ENCODE data around the gene RAB18. TPM values are rescaled to one million over a fixed set of nuclear protein-coding genes. Genes with fewer than 3 reads are reported as not detected.
"Not testable (repeated sequence)": the region's sequence is repeated elsewhere in the genome, so short reads cannot be mapped to it uniquely, and the experiment has no call there.

RAB18 gene
- total RNA-seq, 1 experiment from 2014 or later = 40.9 TPM

DNA sequence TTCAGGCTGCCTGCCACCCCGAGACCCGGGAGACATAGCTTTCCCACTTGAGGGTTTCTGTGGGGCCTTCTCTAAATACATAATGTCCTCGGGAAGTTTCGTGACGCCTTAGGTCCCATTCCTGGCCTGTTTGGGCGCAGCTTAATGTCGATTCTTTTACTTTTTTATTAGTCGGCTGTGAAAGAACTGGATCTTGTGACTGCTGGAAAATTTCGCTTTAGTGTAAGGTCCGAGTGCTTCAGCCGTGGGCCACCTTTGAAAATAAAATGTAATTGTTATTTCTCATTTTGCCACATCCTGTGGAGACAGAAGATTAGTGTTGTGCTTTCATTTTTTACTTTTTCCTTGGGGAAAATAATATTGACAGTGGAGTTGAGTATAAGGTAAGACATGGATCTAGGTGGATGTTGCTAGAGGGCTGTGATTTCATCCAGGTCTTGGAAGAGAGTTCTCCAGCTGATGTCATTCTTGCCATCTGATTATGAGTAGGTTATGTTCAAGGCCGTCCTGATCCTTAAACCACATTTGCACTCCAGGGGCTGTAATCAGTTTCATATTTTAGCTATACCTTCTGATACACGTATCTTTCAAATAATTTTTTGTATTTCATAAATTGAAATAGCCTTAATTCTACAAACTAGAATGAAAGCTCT lies 830 bp downstream of the RAB18 start:
- no peak for DNase-seq (ENCODE audit: low read depth)

DNA sequence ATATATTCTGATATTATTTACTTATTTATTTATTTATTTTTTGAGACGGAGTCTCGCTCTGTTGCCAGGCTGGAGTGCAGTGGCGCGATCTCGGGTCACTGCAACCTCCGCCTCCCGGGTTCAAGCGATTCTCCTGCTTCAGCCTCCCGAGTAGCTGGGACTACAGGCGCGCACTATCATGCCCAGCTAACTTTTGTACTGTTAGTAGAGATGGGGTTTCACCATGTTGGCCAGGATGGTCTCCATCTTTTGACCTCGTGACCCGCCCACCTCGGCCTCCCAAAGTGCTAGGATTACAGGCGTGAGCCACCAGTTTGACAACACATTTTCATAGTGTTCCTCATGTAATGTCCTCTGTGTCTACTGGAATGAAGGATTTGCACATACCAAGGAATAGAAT lies 1.4 kb downstream of the RAB18 start:
- not testable (repeated sequence) for DNase-seq (ENCODE audit: low read depth)

DNA sequence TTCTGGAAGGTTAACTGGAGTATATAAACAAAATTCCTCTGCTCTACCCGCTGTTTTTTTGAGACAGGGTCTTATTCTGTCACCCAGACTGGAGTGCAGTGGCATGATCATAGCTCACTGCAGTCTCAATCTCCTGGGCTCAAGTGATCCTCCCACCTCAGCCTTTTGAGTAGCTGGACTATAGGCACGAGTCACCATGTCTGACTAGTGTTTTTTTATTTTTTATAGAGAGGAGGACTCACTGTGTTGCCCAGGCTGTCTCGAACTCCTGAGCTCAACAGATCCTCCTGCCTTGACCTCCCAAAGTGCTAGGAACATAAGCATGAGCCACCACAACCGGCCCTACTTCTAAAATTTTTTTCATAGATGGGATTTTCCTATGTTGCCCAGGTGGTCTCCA lies 2.2 kb downstream of the RAB18 start:
- no peak for DNase-seq (ENCODE audit: low read depth)

DNA sequence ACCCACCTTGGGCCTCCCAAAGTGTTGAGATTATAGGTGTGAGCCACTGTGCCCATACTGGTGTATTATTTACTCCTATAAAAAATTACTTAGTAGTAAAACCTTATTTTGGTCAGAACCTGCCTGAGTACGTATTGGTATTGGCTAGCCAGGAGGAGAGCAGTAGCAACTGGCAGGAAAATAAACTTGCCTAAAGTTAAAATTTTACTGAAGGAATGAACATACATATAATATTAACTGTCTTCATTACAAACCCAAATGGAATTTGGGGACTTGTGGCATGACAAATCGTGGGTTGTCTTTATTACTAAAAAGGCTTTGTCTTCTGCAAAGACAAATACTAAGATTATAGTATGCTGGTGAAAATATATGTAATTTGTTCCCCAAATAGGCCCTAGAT lies 8.4 kb downstream of the RAB18 start:
- no peak for DNase-seq (ENCODE audit: low read depth)

DNA sequence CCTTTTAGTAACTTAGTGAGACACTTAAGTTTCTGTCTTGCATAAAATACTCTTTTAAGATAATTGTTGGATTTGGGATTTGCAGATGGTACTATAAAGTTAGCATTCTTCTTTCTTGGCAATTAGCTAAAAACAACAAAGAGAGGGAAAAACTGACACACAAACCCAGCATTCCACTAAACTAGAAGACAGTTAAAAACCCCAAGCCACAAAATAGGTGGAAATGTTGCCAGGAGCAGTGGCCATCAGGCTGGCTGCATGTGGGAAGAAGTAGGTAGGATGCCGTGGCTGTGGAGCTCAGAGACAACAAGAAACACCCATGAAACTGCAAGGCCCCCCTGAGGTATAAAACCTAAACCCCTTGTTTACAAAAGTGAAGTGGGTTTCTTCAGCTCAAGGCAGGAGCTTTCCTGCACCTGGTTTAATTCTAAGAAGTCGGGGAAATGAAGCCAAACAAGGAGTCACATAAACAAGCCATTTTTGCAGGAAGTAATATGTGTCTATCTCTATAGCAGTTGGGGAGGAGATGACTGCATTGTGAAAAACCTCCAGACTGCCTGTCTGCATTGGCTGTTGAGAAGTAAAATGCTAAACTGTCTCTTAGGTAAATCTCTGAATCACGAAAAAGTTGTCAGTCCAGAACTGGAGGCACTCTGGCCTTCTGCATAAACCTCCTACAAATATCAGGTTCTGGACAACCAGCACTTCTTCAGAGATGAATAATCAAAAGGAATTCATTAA lies 9.5 kb downstream of the RAB18 start:
- DNase-seq (ENCODE audit: low read depth) = peak; percentile 62

DNA sequence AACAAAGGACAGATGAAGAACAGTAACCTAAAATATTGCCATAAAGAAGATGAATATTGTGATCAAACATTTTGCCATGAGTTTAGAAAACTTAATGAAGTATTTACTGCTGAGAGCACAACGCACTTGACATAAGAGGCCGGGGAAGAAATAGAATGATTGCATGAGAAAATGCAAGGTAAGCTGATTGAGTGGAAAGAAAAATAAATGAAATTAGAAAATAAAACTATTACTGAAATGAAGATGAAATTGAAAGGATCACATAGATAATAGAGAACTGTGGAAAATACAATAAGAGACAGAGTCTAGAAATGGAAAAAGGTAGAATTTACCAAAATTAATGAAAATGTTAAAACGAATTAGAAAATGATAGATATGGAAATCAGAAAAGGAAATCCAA lies 10.1 kb downstream of the RAB18 start:
- no peak for DNase-seq (ENCODE audit: low read depth)

DNA sequence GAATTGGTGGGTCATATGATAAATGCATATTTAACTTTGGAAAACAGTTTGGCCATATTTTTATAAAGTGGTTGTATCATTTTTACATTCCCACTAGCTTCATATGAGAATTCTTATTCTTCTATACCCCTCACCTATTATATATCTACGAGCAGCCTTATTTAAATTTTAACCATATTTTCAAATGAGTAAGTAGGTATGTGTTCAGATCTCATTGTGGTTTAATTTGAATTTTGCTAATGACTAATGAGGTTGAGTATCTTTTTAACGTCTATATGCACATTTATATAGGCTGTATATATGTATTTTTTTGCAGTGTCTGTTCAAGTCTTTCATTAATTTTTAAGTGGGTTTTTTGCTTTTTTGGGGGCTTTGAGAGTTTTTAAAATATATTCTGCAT lies 14.2 kb downstream of the RAB18 start:
- DNase-seq (ENCODE audit: low read depth) = no peak

DNA sequence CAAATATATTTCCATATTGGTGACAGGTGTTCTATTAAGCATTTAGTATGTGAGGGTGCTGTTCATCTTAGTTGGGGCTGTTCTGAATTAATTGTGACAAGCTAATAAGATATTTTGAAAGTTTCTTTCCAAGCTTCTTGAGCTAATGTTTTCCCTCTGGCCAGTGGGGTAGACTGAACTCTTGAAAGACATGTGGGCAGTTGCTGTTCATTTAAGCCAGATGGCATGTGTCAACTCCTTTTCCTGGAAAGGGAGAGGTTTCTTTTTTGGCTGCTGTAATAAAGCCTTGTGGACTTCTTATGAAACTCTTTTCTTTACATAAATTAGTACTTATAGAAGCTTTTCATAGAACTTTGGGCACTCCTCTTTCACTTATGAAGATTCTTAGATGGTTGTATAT lies 21.7 kb downstream of the RAB18 start:
- DNase-seq (ENCODE audit: low read depth) = peak; percentile 58

DNA sequence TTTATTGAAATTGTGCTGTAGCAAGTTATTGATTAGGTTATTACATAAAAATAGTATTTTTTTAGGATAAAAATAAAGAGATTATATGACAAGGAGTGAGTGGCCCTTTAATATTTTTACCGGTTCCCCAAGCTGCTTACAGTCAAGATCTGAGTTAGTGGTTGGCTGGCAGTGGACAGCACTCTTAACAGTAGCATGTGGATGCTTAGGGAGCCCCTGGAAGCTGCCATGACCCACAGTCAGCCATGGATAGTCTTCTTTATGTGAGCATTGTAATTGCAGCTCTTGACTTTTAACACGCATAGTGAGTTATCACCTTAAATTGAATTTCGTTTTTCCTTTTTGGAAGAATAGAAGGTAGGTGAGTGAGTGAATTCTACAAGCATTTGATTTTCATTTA lies 22.1 kb downstream of the RAB18 start:
- DNase-seq (ENCODE audit: low read depth) = no peak

DNA sequence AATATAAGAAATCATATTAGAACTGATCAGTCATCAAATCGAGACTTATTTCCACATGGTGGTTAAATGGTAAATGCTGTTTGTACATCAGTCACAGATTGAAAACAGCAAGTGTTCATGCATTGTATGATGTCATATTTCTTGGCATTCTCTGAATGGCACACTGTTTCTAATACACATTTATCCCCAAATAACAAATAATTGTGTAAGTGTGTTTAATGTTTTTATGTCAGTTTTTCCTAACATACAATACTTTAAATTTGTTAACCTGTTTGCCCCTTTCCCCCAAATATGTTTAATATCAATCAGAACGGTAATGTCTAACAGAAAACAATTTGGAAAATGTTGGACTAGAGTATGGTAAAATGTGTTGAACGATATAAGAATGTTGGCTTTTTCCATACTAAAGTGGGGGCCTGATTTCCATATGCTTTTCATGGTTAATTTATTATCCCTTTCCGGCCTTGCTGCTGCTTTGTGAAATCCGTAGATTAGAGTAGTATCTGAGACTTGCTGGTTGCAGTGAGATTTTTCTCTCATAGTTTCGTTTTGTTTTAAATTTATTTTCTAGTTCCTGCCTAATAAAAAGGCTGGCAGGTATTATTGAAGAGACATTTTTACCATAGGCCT lies 23.7 kb downstream of the RAB18 start:
- no peak for DNase-seq (ENCODE audit: low read depth)

DNA sequence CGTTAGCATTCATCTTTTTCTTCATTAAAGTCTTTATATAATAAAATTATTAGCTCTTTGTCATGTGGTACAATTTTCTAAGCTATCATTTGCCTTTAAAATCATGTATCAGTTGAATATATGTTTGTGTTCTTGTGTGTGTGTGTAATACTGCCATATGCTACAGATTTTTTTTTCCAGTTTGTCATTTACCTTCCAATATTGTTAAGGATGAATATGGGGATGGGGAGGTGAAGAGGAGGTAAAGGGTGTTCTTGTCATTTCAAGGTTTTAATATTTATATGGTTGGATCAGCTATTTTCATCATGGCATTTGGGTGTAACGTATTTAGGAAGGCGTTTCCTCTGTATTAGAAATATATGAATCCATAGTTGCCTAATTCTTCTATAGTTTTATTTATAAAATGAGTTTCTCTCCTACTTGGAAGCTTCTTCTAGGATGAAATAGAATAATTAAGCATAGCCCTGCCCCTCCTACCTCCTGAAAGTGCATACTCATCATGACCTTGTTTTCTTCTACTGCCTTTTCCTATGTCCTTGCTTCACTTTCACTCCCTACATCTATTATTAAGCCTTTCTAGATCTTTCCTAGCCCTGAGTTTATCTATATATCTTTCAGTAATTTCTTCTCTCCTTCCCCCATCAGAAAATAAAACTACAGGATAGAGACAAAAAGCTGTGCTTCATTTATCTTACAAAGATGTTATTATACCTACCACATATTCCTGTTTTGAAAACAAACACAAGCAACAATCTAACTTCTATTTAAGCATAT lies 25.1 kb downstream of the RAB18 start:
- DNase-seq (ENCODE audit: low read depth) = no peak

DNA sequence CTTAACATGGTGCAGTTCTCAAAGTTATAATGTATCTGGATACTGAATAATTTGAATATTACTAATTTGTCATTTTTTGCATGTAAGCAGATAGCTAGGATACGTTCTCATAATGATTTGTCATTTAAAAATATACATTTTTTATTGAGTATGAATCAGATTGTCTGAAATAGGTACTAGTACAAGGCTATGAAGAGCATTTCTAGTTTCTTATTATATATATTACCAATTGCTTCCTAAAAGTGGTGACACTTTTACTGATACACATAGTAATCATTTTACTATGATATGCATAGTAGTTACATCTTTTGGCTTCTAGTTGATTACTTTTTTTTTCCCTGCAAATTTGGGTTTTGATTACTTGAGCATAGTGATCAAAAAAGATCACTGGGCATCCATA lies 26.4 kb downstream of the RAB18 start:
- no peak for DNase-seq (ENCODE audit: low read depth)

DNA sequence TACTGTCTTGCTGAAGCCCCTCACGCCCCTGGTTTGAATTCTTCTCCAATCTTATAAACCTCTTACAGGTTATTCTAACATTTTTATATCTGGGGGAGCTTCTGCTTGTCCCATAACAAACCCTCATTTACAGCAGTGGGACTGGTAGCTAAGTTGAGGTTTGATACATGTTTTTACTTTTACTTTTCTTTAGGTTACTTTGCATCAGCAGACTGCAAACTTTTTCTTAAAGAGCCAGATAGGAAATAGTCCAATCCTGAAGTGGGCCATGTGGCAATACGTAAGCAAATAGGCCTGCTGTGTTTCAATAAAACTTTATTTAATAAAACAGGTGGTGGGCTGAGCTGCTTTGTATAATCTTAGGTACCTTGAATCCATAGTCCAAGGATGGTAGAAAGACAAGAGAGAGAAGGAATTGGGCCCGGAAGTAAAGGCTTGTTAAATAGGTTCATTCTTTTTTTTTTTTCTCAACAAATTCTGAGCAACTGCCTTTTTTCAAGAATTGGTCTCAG lies 27.3 kb downstream of the RAB18 start:
- DNase-seq (ENCODE audit: low read depth) = no peak

DNA sequence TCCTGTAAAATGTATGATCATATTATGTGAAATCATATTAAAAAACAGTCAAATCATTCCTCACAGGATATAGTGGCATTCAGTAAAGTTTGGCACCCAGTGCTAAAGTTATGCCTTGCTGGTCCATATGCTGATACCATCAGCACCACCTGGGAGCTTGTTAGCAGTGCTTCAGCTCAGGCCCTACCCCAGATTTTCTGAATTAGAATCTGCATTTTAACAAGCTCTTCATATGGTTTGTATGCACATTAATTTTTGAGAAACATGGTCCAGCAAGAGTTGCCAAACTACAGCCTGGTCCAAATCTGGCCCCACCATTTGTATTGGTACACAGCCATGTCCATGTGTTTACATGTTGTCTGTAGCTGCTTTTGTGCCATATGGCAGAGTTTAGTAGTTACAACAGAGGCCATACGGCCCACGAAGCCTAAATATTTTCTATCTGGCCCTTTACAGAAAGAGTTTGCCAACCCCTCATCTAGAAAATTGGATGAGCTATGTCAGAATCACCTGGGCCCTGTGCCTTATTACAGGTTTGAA lies 30.1 kb downstream of the RAB18 start:
- no peak for DNase-seq (ENCODE audit: low read depth)

DNA sequence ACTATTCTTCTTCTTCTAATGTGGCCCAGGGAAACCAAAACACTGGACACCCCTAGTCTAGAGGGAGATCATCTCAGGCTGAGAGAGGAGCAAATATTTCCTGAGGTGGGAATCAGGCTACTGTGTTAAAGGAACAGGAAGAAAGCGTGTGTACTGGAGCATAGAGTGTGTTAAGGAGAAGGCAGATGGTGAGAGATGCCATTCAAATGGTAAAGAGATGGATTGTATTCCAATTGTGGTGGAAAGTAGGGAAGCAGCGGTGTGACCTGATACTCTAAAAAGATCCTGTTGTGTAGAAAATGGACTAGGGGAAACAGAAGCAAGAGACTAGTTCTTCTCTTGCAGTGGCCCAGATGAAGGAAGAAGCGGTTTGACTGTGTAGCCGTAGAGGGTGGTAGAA lies 31.2 kb downstream of the RAB18 start:
- no peak for DNase-seq (ENCODE audit: low read depth)

DNA sequence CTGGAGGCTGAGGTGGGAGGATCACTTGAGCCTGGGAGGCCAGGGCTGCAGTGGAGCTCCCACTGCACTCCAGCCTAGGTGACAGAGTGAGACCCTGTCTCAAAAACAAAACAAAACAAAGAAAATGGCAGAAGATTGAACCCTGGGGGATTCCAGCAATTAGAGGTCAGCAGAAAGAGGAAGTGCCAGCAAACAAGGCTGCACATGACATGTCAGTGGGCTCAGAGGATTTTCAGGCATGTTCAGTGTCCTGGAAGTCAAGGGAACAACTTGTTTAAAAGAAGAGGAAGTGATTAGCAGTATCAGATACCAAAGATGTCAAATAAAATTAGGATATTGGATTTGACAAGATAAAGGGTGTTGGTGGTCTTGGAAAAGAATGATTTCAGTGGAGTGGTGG lies 32.3 kb downstream of the RAB18 start:
- DNase-seq (ENCODE audit: low read depth) = no peak

DNA sequence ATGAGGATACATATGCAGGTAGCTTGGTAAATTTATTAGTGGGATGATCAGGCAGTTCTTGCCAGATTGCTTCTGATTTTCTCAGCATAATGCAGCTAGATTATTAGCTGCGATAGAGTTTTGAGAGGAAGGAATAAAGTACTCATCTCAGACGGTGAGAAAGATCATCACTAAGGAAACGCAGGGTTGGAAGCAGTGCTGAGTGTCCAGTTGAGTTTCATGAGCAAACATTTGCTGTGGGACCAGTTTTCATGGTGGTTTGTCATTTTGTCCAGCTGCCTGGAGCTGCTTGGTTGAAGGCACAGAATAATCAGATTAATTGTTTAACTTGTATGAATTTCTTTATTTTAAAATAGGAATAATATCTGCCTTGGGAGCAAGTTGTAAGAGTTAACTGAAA lies 33.1 kb downstream of the RAB18 start:
- no peak for DNase-seq (ENCODE audit: low read depth)

DNA sequence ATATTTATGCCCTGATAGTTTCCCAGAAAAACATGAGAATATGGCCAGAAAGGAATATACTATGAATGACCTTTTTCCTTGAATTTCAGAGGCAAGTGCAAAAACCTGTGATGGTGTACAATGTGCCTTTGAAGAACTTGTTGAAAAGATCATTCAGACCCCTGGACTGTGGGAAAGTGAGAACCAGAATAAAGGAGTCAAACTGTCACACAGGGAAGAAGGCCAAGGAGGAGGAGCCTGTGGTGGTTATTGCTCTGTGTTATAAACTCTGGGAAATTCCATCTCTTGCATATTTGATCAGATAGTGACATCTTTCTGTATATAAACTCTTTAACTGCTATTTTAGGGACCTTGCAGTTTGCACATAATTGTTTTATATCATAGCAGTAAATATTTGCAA lies 33.7 kb downstream of the RAB18 start:
- DNase-seq (ENCODE audit: low read depth) = no peak

DNA sequence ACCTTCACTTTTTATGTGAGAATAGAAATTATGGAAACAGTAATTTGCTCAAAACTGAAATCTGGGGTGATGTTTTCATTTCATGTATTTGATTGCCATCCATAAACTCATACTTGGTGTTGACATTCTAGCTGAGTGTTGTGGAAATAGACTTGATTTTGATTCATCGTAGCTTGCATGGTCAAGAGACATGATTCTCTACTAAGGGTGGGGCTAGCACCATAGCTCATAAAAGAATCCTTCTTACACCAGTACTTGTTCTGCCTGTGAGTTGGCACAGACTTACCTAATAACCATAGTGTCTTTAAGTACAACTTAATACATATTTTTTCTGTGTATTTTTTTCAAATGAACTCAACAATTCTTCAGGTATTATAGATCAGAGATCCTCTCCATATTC lies 36.6 kb downstream of the RAB18 start:
- no peak for DNase-seq (ENCODE audit: low read depth)

DNA sequence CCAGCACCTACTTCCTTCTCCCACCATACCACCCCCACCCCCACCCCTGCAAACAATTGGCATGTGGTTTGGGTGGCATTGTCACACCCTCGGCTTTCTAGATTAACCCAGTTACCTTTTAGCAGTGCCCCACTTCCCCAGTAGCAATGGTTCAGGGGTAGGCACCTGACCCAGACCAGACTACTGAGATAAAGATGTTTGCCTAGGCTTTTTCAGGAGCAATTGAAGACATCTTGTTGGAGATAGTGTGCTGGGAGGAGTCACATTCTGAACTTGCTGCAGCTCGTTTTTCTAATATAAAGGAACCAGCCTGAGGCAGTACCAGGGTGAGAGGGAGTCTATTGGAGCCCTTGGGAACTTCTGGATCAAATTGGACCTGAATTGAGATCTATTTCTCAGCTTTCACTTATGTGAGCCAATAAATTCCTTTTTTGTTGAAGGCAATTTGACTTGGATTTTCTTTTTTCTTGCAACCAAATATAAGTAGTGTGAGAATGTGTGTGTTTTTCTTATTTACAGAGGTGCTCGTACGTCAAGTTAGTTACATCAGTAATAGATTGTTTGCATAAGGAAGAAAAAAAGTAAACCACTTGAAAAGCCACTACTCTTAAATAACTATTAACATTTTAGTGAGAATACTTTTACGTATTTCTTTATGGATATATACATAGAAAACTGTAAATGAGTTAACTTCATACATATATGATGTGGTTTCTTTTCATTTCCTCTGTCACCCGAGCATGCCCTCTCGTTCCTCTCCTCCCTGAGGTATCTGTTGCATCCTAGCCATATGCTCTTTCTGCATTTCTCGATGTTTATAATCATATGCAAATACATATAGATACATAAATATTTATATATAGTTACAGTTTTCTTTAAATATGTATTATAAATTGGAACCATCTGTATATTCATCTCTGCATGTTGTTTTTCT lies 38.0 kb downstream of the RAB18 start:
- DNase-seq (ENCODE audit: low read depth) = no peak

DNA sequence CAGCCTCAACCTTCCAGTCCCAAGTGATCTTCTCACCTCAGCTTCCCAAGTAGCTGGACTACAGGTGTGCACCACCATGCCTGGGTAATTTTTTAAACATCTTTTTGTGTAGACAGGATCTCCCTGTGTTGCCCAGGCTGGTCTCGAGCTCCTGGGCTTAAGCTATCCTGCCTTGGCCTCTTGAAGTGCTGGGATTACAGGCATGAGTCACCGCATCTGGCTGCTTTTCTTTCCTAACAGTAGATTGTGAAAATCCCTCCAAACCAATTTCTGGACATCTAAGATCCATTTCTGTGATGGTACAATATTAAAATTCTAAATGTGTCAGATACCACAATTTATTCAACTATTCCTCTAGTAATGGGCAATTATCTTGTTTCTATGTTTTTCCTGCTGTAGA lies 38.7 kb downstream of the RAB18 start:
- DNase-seq (ENCODE audit: low read depth) = peak; percentile 48
